Measurements from ENCODE around the gene TEX11. TPM values are rescaled to one million over a fixed set of nuclear protein-coding genes. Genes with fewer than 3 reads are reported as not detected.
"Not testable (repeated sequence)": the region's sequence is repeated elsewhere in the genome, so short reads cannot be mapped to it uniquely, and the experiment has no call there.

The TEX11 gene
- total and polyA plus RNA-seq, 2 donors (not counting 1 experiment from before 2014, with no cell fraction given) = not detected

DNA sequence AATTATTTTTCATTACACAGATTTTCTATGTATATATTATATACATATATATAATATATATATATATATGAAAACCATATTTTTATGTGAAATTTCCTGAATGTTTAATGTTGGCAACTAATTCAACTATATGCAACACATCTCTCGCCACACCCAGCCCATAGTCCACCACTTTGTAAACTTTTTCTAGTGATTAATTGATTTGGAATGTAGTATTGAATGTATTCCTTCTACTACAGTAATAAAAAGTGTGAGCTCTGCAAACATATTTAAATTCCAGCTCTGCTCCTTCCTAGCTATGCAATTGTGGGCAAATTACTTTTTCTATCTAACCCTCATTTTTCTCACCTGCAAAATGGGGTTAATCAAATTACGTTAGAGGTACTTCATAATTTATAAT, 187.8 kb downstream of the TEX11 start:
- H4K20me1 ChIP-seq (ENCODE audit: control insufficient read depth, extremely low read depth, insufficient read depth, low read length) = no peaks in the 10 kb centered on the region
- no peak overlapping the region for H3K4me3 ChIP-seq (replicated peaks in 1 of 4; ENCODE audit: control extremely low read depth in 1 of 4, insufficient read depth in 1 of 4, low read depth in 3 of 4, low read length in 4 of 4)
- no peaks in the 10 kb centered on the region for H3K4me1 ChIP-seq (ENCODE audit: control insufficient read depth, extremely low read depth, insufficient read depth, low read length)
- TF ChIP-seq EZH2 (IDR thresholded peaks at IDR 0.05; ENCODE audit: low read length, missing control alignments) (no peak), CTCF (conservative IDR thresholded peaks at IDR 0.05 in 1 of 2, IDR thresholded peaks at IDR 0.05 in 1 of 2; ENCODE audit: low read depth in 1 of 2, low read length in 2 of 2) (no peak)
- no peaks in the 10 kb centered on the region for H3K9me3 ChIP-seq (ENCODE audit: control insufficient read depth, insufficient read depth, low read depth, low read length)
- no peak overlapping the region for H3K9ac ChIP-seq (ENCODE audit: insufficient read depth, low read length)
- no peaks in the 10 kb centered on the region for H3K27me3 ChIP-seq (ENCODE audit: control insufficient read depth, insufficient read depth, low read length)
- H3K36me3 ChIP-seq (ENCODE audit: control insufficient read depth, insufficient read depth, low read length) = no peaks in the 10 kb centered on the region
- peak in 1 of 2 donors; percentile 0 for DNase-seq (ENCODE audit: low read depth in 2 of 2)
- H3K27ac ChIP-seq (ENCODE audit: insufficient read depth, low read length) = no peak overlapping the region
- no peak overlapping the region for H2AFZ ChIP-seq (ENCODE audit: low read length)
- no peaks in the 10 kb centered on the region for H3K79me2 ChIP-seq (ENCODE audit: control insufficient read depth, insufficient read depth, low read length)
- H3K4me2 ChIP-seq (ENCODE audit: extremely low read depth, insufficient read depth, low read length) = no peak overlapping the region

- not testable (repeated sequence) for DNase-seq (ENCODE audit: low read depth in 2 of 2); H3K4me1 ChIP-seq (ENCODE audit: control insufficient read depth, extremely low read depth, insufficient read depth, low read length); H3K79me2 ChIP-seq (ENCODE audit: control insufficient read depth, insufficient read depth, low read length); H3K4me3 ChIP-seq (replicated peaks in 1 of 4; ENCODE audit: control extremely low read depth in 1 of 4, insufficient read depth in 1 of 4, low read depth in 3 of 4, low read length in 4 of 4); H3K36me3 ChIP-seq (ENCODE audit: control insufficient read depth, insufficient read depth, low read length); H2AFZ ChIP-seq (ENCODE audit: low read length); H3K27me3 ChIP-seq (ENCODE audit: control insufficient read depth, insufficient read depth, low read length); H3K9ac ChIP-seq (ENCODE audit: insufficient read depth, low read length); H3K9me3 ChIP-seq (ENCODE audit: control insufficient read depth, insufficient read depth, low read depth, low read length); H4K20me1 ChIP-seq (ENCODE audit: control insufficient read depth, extremely low read depth, insufficient read depth, low read length); H3K27ac ChIP-seq (ENCODE audit: insufficient read depth, low read length); H3K4me2 ChIP-seq (ENCODE audit: extremely low read depth, insufficient read depth, low read length)
Observed at GRCh38 chrX:70711336-70711735, 197.2 kb downstream of the TEX11 start.

DNA sequence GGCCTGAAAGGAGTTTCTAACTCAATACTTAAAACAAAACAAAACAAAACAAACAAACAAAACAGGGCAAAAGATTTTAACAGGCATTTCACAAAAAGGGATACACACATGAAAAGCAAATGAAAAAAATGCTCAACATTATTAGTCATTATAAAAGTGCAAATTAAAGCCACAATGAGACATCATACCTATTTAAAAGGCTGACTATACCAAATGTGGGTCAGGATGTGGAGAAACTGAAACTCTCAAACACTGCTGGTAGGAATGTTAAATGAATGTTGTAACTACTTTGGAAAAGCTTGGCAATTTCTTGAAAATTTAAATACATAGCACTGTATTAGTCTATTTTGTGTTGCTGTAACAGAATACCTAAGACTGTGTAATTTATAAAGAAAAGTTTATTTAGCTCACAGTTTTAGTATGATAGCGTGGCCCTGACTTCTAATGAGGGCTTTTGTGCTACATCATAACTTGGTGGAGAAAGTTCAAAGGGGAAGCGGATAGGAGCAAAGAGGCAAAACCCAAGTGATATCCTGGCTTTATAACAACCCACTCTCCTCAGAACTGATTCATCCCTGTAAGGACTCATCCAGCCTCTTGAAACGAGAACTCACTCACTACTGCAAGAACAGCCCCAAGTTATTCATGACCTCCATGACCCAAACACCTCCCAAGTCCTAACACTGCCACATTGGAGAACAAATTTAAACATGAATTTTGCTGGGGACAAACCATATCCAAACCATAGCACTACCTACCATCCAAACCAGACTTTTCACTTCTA, 214.0 kb downstream of the TEX11 start:
- no peaks in the 10 kb centered on the region for H4K20me1 ChIP-seq (ENCODE audit: control insufficient read depth, extremely low read depth, insufficient read depth, low read length)
- no peak overlapping the region for H3K27ac ChIP-seq (ENCODE audit: insufficient read depth, low read length)
- H3K27me3 ChIP-seq (ENCODE audit: control insufficient read depth, insufficient read depth, low read length) = no peaks in the 10 kb centered on the region
- no peak overlapping the region for H3K4me3 ChIP-seq (replicated peaks in 1 of 4; ENCODE audit: control extremely low read depth in 1 of 4, insufficient read depth in 1 of 4, low read depth in 3 of 4, low read length in 4 of 4)
- no peaks in the 10 kb centered on the region for H3K4me1 ChIP-seq (ENCODE audit: control insufficient read depth, extremely low read depth, insufficient read depth, low read length)
- no peak overlapping the region for H3K9ac ChIP-seq (ENCODE audit: insufficient read depth, low read length)
- TF ChIP-seq CTCF (conservative IDR thresholded peaks at IDR 0.05 in 1 of 2, IDR thresholded peaks at IDR 0.05 in 1 of 2; ENCODE audit: low read depth in 1 of 2, low read length in 2 of 2) = no peak
- TF ChIP-seq EZH2 (IDR thresholded peaks at IDR 0.05; ENCODE audit: low read length, missing control alignments) = no peak
- no peaks in the 10 kb centered on the region for H3K36me3 ChIP-seq (ENCODE audit: control insufficient read depth, insufficient read depth, low read length)
- no peak overlapping the region for H3K4me2 ChIP-seq (ENCODE audit: extremely low read depth, insufficient read depth, low read length)
- no peak overlapping the region for H2AFZ ChIP-seq (ENCODE audit: low read length)
- no peaks in the 10 kb centered on the region for H3K9me3 ChIP-seq (ENCODE audit: control insufficient read depth, insufficient read depth, low read depth, low read length)
- H3K79me2 ChIP-seq (ENCODE audit: control insufficient read depth, insufficient read depth, low read length) = no peaks in the 10 kb centered on the region
- DNase-seq (ENCODE audit: low read depth in 2 of 2) = no peak

GRCh38 chrX:70679455-70679854, 229.1 kb downstream of the TEX11 start:
- not testable (repeated sequence) for H3K79me2 ChIP-seq (ENCODE audit: control insufficient read depth, insufficient read depth, low read length); H3K4me2 ChIP-seq (ENCODE audit: extremely low read depth, insufficient read depth, low read length); H3K27me3 ChIP-seq (ENCODE audit: control insufficient read depth, insufficient read depth, low read length); H3K27ac ChIP-seq (ENCODE audit: insufficient read depth, low read length); H3K4me1 ChIP-seq (ENCODE audit: control insufficient read depth, extremely low read depth, insufficient read depth, low read length); H3K9ac ChIP-seq (ENCODE audit: insufficient read depth, low read length); DNase-seq (ENCODE audit: low read depth in 2 of 2); H4K20me1 ChIP-seq (ENCODE audit: control insufficient read depth, extremely low read depth, insufficient read depth, low read length); H3K4me3 ChIP-seq (replicated peaks in 1 of 4; ENCODE audit: control extremely low read depth in 1 of 4, insufficient read depth in 1 of 4, low read depth in 3 of 4, low read length in 4 of 4); H3K36me3 ChIP-seq (ENCODE audit: control insufficient read depth, insufficient read depth, low read length); H3K9me3 ChIP-seq (ENCODE audit: control insufficient read depth, insufficient read depth, low read depth, low read length); H2AFZ ChIP-seq (ENCODE audit: low read length)
